CD4-positive, alpha-beta T cell treated with Interleukin-1 beta for 1 hour (primary cell): ENCODE data around the gene PRLHR.
A peak's percentile ranks its signal among the peaks of the same experiment; 100 is the strongest.
"Not testable (repeated sequence)": the region's sequence is repeated elsewhere in the genome, so short reads cannot be mapped to it uniquely, and the experiment has no call there.

ENCODE experiments used
- DNase-seq, 2 donors: peaks; one replicate each; pipeline ENCODE4 v3.0.0-alpha.2; 2020 to 2022

PRLHR gene

GRCh38 chr10:118595598-118596425 is at the start of gene PRLHR:
Gene PRLHR (minus strand): TSS chr10:118595648. CDS start chr10:118595244, 404 bp downstream.
- no peak for DNase-seq

- no peak for DNase-seq
Observed at GRCh38 chr10:118642228-118642627, 46.8 kb upstream of the PRLHR start.

- DNase-seq = no peak
Observed at GRCh38 chr10:118638680-118639079, 43.2 kb upstream of the PRLHR start.

- DNase-seq = no peak
Observed at GRCh38 chr10:118635674-118636402, 40.4 kb upstream of the PRLHR start.

GRCh38 chr10:118633786-118634185 is 38.3 kb upstream of the PRLHR start:
- no peak for DNase-seq

GRCh38 chr10:118629211-118629610 is 33.8 kb upstream of the PRLHR start:
- DNase-seq = no peak

- DNase-seq = no peak
Observed at GRCh38 chr10:118628397-118628796, 32.9 kb upstream of the PRLHR start.

- no peak for DNase-seq
Observed at GRCh38 chr10:118626953-118627352, 31.5 kb upstream of the PRLHR start.

GRCh38 chr10:118625504-118625903 is 30.1 kb upstream of the PRLHR start:
- no peak for DNase-seq

GRCh38 chr10:118624747-118625146 is 29.3 kb upstream of the PRLHR start:
- DNase-seq = no peak

GRCh38 chr10:118621304-118621942 is 26.0 kb upstream of the PRLHR start:
- DNase-seq = no peak

- DNase-seq = not testable (repeated sequence)
Observed at GRCh38 chr10:118613863-118614262, 18.4 kb upstream of the PRLHR start.

- DNase-seq = no peak
Observed at GRCh38 chr10:118610577-118610976, 15.1 kb upstream of the PRLHR start.

GRCh38 chr10:118607768-118608354 is 12.4 kb upstream of the PRLHR start:
- DNase-seq = no peak

GRCh38 chr10:118605694-118606093 is 10.2 kb upstream of the PRLHR start:
- DNase-seq = no peak

- no peak for DNase-seq
Observed at GRCh38 chr10:118596426-118597124, 1.1 kb upstream of the PRLHR start.

- no peak for DNase-seq
Observed at GRCh38 chr10:118595064-118595420, 406 bp downstream of the PRLHR start.

GRCh38 chr10:118594392-118595063 is 920 bp downstream of the PRLHR start:
- peak; percentile 27 to 46 for DNase-seq

GRCh38 chr10:118592675-118593330 is 2.6 kb downstream of the PRLHR start:
- no peak for DNase-seq

- DNase-seq = no peak
Observed at GRCh38 chr10:118590334-118590733, 5.1 kb downstream of the PRLHR start.

- DNase-seq = no peak
Observed at GRCh38 chr10:118587881-118588651, 7.4 kb downstream of the PRLHR start.
